Measurements from ENCODE around the gene CAPZA2.

- no peak for TF ChIP-seq ZNF280C (tag by site-specific recombination; IDR thresholded peaks at IDR 0.05)
- TF ChIP-seq ZNF76 (tag by site-specific recombination; IDR thresholded peaks at IDR 0.05; ENCODE audit: borderline replicate concordance, low read depth): no peak
- TF ChIP-seq CTCF (tag by site-specific recombination; IDR thresholded peaks at IDR 0.05): no peak
These were observed 76.3 kb downstream of the CAPZA2 start for GRCh38 chr7:116938678-116939077.

Data from HEK293 (cell line).